ENCODE results near the gene MYL5.

DNA sequence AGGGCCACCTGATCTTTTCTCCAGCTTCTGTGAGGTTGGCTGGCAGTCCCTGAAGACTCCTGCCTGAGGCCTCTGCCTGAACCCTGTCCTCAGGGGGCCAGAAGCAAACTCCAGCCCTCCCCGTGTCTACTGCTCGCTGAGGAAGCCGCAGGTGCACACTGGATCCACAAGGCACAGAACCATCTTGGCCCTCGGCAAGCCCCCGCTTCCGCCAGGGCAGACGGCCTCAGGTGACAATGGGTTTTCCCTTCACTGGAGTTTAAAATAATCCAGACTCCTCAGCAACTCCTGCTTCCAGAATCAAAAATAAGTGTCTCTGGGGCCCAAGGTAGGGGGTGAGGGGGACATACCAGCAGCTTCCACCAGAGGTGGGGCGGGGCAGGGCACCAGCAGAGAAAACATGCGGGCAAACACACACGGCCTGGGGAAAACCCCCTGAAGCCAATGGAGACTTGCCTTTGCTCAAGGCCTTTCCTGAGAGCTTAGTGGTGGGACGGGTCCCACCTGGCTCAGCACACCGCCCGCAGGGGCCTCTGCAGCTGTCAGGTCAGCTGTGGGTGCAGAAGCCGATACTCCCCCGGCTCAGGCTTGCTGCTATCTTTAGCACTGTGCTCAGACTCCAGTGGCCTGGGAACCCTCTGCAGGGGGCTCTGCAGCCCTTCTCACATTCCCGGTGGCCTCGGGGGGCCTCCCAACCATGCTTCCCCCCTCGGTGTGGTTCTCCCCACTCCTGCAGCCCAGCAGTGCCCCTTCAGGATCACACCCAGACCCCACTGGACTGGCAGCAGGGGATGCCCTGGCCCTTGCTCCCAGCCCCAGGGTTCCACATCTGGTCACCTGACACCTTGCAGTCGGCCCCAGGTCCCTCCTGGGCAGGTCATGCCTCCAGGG lies 1.9 kb downstream of the MYL5 start:
- TF ChIP-seq, protein P1, sequence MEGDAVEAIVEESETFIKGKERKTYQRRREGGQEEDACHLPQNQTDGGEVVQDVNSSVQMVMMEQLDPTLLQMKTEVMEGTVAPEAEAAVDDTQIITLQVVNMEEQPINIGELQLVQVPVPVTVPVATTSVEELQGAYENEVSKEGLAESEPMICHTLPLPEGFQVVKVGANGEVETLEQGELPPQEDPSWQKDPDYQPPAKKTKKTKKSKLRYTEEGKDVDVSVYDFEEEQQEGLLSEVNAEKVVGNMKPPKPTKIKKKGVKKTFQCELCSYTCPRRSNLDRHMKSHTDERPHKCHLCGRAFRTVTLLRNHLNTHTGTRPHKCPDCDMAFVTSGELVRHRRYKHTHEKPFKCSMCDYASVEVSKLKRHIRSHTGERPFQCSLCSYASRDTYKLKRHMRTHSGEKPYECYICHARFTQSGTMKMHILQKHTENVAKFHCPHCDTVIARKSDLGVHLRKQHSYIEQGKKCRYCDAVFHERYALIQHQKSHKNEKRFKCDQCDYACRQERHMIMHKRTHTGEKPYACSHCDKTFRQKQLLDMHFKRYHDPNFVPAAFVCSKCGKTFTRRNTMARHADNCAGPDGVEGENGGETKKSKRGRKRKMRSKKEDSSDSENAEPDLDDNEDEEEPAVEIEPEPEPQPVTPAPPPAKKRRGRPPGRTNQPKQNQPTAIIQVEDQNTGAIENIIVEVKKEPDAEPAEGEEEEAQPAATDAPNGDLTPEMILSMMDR (IDR thresholded peaks at IDR 0.05) = no peak
- TF ChIP-seq POLR2A (IDR thresholded peaks at IDR 0.05) = no peak

All from breast epithelium (tissue), 3 donors.